Right lobe of liver (tissue), 6 donors: ENCODE measurements around the gene ABCC1. TPM values are rescaled to one million over a fixed set of nuclear protein-coding genes. Genes with fewer than 3 reads are reported as not detected.

Source experiments
- ATAC-seq, 4 donors: fragments of 200-7000 bp; cut with Tn5 transposase; one replicate each; pipeline ENCODE4 v1.9.1; 2020; ENCODE audit warnings: mild to moderate bottlenecking in 4 of 4, moderate library complexity in 4 of 4
- DNase-seq, 3 donors: peaks; one replicate each; pipeline ENCODE4 v3.0.0-alpha.2; 2020
- H3K27ac ChIP-seq, 3 donors: fragments of 200-600 bp; one replicate each; pipeline ENCODE4 v1.8.0; 2022
- H3K27me3 ChIP-seq, 2 donors: fragments of 200-600 bp; one replicate each; pipeline ENCODE4 v1.8.0; 2022
- H3K36me3 ChIP-seq, 4 donors: fragments of 200-600 bp; sonication (generic) in 1 of 4; one replicate each; pipeline versions ENCODE4 v1.5.1 to v1.8.0; 2017 to 2022; ENCODE audit warnings: control low read depth in 1 of 4
- H3K4me1 ChIP-seq, 4 donors: fragments of 200-600 bp; sonication (generic) in 1 of 4; one replicate each; pipeline versions ENCODE4 v1.5.1 to v1.8.0; 2017 to 2022; ENCODE audit warnings: control low read depth in 1 of 4
- H3K4me3 ChIP-seq, 3 donors: fragments of 200-600 bp; one replicate each; pipeline ENCODE4 v1.8.0; 2022
- H3K9me3 ChIP-seq, 4 donors: fragments of 200-600 bp; sonication (generic) in 1 of 4; one replicate each; pipeline versions ENCODE4 v1.5.1 to v1.8.0; 2017 to 2022; ENCODE audit warnings: control low read depth in 1 of 4
- POLR2A ChIP-seq: fragments of 450-650 bp; IDR thresholded peaks from one replicate; pipeline ENCODE4 v1.6.1; 2017; ENCODE audit warnings: antibody characterized with exemption, mild to moderate bottlenecking
- WGBS: methylation state at CpG from one replicate; pipeline ENCODE4 v1.1.6; 2018; ENCODE audit warnings: low coverage, low lambda C conversion rate; ENCODE audit not compliant: insufficient coverage; ENCODE audit errors: missing lambda C conversion rate; 5-methylcytosine and 5-hydroxymethylcytosine counted together
- intact Hi-C, 2 donors: fragments of 100-400 bp; cut with DNase I; formaldehyde crosslinking; loops; one replicate each; pipeline versions ENCODE4 v1.11.2 to v1.14.1; 2022
- total RNA-seq, 6 experiments: library from RNA; depleted of rRNA in 2 of 6; stranded (reverse); fragments of >200 nt in 2 of 6; fragmentation: NEBNext Ultra II Directional in 3 of 6; extraction: Animal tissue kit (Norgen Biotek cat#: 25700) in 3 of 6; gene quantifications; one replicate each; pipeline versions ENCODE4 v1.1.0 to v1.2.4, GENCODE V29; 2016 to 2023
- TF ChIP-seq, protein P1 (sequence below), 4 donors: fragments of 200-600 bp in 3 of 4; fragments of 450-650 bp in 1 of 4; IDR thresholded peaks; one replicate each; pipeline versions ENCODE4 v1.5.1 to v1.8.0; 2016 to 2022; ENCODE audit warnings: antibody characterized with exemption in 4 of 4, mild to moderate bottlenecking in 2 of 4
- donor health status: DM: no; HTN: yes; CAD: no.
- donor health status: DM: no; HTN: no; CAD: no.
- donor health status: DM: no; HTN: no; CAD: no.
- donor health status: DM: no; HTN: yes; CAD: no.
- donor health status: DM: no; HTN: yes; CAD: no.

ABCC1 gene
- total RNA-seq, 6 experiments from 2014 or later: 1.9 to 6.7 (median 4.1) TPM

DNA sequence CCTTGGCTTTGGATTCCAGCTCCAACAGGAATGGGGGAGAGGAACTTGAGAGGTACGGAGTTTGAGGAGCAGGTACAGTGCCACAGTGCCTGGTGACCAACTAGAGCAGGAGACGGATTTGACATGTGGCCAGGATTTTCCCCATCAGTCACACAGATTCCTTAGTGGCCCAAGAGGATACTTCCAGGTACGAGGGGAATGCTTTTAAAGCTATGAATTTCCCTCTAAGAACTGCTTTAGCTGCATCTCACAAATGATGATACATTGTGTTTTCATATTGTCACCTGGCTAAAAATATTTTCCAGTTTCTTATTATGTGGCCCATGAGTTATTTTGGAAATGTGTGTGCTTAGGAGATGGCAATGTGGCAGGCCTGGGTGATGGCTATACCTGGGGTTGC is 175.6 kb downstream of the ABCC1 start:
- TF ChIP-seq POLR2A: no peak
- TF ChIP-seq, protein P1, sequence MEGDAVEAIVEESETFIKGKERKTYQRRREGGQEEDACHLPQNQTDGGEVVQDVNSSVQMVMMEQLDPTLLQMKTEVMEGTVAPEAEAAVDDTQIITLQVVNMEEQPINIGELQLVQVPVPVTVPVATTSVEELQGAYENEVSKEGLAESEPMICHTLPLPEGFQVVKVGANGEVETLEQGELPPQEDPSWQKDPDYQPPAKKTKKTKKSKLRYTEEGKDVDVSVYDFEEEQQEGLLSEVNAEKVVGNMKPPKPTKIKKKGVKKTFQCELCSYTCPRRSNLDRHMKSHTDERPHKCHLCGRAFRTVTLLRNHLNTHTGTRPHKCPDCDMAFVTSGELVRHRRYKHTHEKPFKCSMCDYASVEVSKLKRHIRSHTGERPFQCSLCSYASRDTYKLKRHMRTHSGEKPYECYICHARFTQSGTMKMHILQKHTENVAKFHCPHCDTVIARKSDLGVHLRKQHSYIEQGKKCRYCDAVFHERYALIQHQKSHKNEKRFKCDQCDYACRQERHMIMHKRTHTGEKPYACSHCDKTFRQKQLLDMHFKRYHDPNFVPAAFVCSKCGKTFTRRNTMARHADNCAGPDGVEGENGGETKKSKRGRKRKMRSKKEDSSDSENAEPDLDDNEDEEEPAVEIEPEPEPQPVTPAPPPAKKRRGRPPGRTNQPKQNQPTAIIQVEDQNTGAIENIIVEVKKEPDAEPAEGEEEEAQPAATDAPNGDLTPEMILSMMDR (IDR thresholded peaks at IDR 0.05): no peak
- Histone ChIP-seq H3K9me3 (no peaks in the 10 kb centered on the region), H3K27me3 (no peaks in the 10 kb centered on the region), H3K36me3 (no peaks in the 10 kb centered on the region), H3K4me3 (no peak overlapping the region), H3K4me1 (no peaks in the 10 kb centered on the region), H3K27ac (no peak overlapping the region)
- WGBS: 80% methylated on average over 1 of the region's 3 CpGs
- DNase-seq: no peak
- intact Hi-C loops: loop anchor here (10.0 kb wide), 3 partner anchors 250 to 350 kb away; no protein-coding TSS in a partner anchor
- ATAC-seq: no peak

DNA sequence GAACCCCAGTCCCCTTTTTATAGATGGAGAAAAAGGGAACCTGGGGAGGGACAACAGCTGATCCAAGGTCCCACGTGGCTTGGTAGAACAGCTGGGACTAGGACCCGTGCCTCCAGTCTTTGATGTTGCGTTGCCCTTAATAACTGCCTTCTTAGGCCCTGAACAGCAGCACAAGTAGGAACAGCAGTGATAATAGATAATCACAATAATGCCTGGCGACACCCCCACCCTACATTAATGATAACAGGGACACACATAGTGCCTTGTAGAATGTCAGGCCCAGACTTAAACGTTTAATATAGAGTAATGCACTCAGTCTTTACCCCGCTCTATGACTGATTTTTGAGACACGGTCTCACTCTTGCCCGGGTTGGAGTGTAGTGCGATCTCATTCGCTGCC is 177.5 kb downstream of the ABCC1 start:
- Histone ChIP-seq H3K9me3 (no peaks in the 10 kb centered on the region), H3K4me1 (no peaks in the 10 kb centered on the region), H3K4me3 (no peak overlapping the region), H3K27ac (no peak overlapping the region), H3K36me3 (no peaks in the 10 kb centered on the region), H3K27me3 (no peaks in the 10 kb centered on the region)
- 66% methylated on average over 5 of the region's 10 CpGs for WGBS
- intact Hi-C loops: loop anchor here (10.0 kb wide), 3 partner anchors 252 to 352 kb away; no protein-coding TSS in a partner anchor
- ATAC-seq (no peak), DNase-seq (no peak)
- no peak for TF ChIP-seq POLR2A
- TF ChIP-seq, protein P1 (IDR thresholded peaks at IDR 0.05): no peak

DNA sequence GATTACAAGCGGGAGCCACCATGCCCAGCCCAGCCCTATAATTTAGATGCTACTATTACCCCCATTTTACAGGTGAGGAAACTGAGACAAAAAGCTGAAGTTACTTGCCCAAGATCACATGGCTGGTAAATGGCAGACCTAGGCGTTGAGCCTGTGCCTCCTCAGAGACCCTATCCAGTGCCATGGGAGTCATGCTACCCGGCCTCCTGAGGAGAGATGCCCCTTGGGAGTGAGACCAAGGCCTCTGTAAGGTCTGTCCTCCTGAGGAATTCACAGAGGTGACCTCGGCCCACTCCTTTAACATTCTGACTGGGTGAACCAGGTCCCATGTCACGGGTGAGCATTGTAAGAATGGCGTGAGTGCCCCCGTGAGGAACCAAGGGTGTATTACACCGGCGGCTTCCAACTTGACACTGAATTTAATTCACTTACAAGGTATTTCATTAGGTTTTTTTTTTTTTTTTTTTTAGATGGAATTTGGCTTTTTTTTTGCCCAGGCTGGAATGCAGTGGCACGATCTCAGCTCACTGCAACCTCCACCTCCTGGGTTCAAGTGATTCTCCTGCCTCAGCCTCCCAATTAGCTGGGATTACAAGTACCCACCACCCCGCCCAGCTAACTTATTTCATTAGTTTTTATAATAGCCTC is 178.2 kb downstream of the ABCC1 start:
- intact Hi-C loops: loop anchor here (10.0 kb wide), 3 partner anchors 253 to 353 kb away; no protein-coding TSS in a partner anchor
- no peak for TF ChIP-seq POLR2A
- TF ChIP-seq, protein P1 (IDR thresholded peaks at IDR 0.05): peak; percentile 80 to 86 (median 82)
- Histone ChIP-seq H3K4me3 (no peak overlapping the region), H3K27ac (no peak overlapping the region), H3K4me1 (no peaks in the 10 kb centered on the region), H3K9me3 (no peaks in the 10 kb centered on the region), H3K27me3 (no peaks in the 10 kb centered on the region), H3K36me3 (no peaks in the 10 kb centered on the region)
- ATAC-seq: peak; percentile 92 to 97 (median 95)
- peak in 2 of 3 donors; percentile 61 to 68 for DNase-seq
- 28% methylated on average over 10 of the region's 11 CpGs for WGBS

DNA sequence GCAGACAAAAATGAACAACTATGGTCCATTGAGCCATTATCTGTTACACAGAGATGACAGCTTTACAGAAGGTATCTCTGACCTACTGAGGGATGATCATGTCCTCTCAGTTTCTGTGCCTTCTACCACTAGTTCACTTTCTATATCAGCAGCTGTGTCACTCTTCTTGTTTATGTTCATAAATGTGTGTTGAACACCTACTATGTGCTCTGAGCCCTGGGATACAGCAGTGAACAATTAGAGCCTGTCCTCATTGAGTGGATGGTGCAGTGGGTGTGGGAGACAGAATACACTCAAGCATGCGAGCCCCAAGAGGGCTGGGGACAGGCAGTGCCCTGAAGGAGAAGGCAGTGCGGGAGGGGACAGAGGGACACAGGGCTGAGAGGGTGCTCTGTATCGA is 181.8 kb downstream of the ABCC1 start:
- Histone ChIP-seq H3K4me3 (no peak overlapping the region), H3K27ac (no peak overlapping the region), H3K4me1 (no peaks in the 10 kb centered on the region), H3K9me3 (no peaks in the 10 kb centered on the region), H3K36me3 (peaks cover 0 to 5% (median 0%) of the 10 kb centered on the region in 4 donors), H3K27me3 (no peaks in the 10 kb centered on the region)
- DNase-seq (no peak), ATAC-seq (no peak)
- 83% methylated on average over 2 of the region's 3 CpGs for WGBS
- intact Hi-C loops: no loop called here
- TF ChIP-seq POLR2A: no peak
- TF ChIP-seq, protein P1 (IDR thresholded peaks at IDR 0.05): no peak
